ENCODE data around the gene BCL7B.

DNA sequence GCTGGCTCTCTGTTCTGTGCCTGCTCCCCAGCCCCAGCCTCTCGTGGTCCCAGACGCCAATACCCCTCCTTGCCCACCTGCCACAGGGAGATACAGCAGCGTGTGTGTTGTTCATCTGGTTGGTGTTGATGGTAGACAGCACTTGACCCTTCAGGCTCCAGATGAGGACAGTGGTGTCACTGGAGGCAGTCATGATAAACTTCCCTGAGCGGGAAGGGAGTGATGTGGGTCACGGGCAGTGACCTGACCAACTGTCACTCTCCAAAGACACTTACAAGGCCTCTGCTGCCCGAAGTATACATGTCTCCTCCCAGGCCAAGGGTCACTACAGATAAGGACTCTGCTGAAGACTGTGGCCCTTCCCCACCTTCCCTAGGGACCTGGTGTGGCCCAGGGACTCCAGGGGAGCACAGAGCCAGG lies 15.3 kb upstream of the BCL7B start:
- TF ChIP-seq, protein P1, sequence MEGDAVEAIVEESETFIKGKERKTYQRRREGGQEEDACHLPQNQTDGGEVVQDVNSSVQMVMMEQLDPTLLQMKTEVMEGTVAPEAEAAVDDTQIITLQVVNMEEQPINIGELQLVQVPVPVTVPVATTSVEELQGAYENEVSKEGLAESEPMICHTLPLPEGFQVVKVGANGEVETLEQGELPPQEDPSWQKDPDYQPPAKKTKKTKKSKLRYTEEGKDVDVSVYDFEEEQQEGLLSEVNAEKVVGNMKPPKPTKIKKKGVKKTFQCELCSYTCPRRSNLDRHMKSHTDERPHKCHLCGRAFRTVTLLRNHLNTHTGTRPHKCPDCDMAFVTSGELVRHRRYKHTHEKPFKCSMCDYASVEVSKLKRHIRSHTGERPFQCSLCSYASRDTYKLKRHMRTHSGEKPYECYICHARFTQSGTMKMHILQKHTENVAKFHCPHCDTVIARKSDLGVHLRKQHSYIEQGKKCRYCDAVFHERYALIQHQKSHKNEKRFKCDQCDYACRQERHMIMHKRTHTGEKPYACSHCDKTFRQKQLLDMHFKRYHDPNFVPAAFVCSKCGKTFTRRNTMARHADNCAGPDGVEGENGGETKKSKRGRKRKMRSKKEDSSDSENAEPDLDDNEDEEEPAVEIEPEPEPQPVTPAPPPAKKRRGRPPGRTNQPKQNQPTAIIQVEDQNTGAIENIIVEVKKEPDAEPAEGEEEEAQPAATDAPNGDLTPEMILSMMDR (IDR thresholded peaks at IDR 0.05; ENCODE audit: low read depth, low read length), result no peak
- TF ChIP-seq POLR2A (IDR thresholded peaks at IDR 0.05; ENCODE audit: extremely low read depth, insufficient read length), result no peak
- TF ChIP-seq MYC (IDR thresholded peaks at IDR 0.05; ENCODE audit: low read depth, low read length), result no peak
- TF ChIP-seq, protein P2, sequence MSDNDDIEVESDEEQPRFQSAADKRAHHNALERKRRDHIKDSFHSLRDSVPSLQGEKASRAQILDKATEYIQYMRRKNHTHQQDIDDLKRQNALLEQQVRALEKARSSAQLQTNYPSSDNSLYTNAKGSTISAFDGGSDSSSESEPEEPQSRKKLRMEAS (IDR thresholded peaks at IDR 0.05; ENCODE audit: low read depth, low read length), result no peak
